OCI-LY1 (cell line): ENCODE measurements around the gene MEIOSIN.

Experiments
- H2AFZ ChIP-seq: fragments of 200-600 bp; sonication (generic), shearing (Covaris generic); 2 replicates; pipeline ENCODE4 v1.6.0; 2014; ENCODE audit warnings: antibody characterized with exemption, mild to moderate bottlenecking, low read length
- H3F3A ChIP-seq: fragments of 200-600 bp; sonication (generic), shearing (Covaris generic); 2 replicates; pipeline ENCODE4 v1.6.0; 2014; ENCODE audit warnings: mild to moderate bottlenecking, antibody characterized with exemption, low read length, moderate library complexity; ENCODE audit not compliant: insufficient read depth
- H3K27ac ChIP-seq: fragments of 200-600 bp; sonication (generic); 2 replicates; pipeline ENCODE4 v1.5.1; 2014; ENCODE audit warnings: low read length, mixed run types, mild to moderate bottlenecking, low read depth; ENCODE audit not compliant: poor library complexity, severe bottlenecking
- H3K27me3 ChIP-seq: fragments of 200-600 bp; sonication (generic); 2 replicates; pipeline ENCODE4 v1.6.0; 2014; ENCODE audit warnings: antibody characterized with exemption, mild to moderate bottlenecking, low read length, moderate library complexity; ENCODE audit not compliant: insufficient read depth
- H3K36me3 ChIP-seq: fragments of 200-600 bp; sonication (generic); 2 replicates; pipeline ENCODE4 v1.6.1; 2014; ENCODE audit warnings: mild to moderate bottlenecking, antibody characterized with exemption, low read length, moderate library complexity, mixed read lengths; ENCODE audit not compliant: insufficient read depth
- H3K4me1 ChIP-seq: fragments of 200-600 bp; sonication (generic); 2 replicates; pipeline ENCODE4 v1.5.1; 2014; ENCODE audit warnings: mild to moderate bottlenecking, low read length, moderate library complexity; ENCODE audit not compliant: insufficient read depth, severe bottlenecking
- H3K4me2 ChIP-seq: fragments of 200-600 bp; sonication (generic), shearing (Covaris generic); 2 replicates; pipeline ENCODE4 v1.6.1; 2014; ENCODE audit warnings: low read length
- H3K4me3 ChIP-seq: fragments of 200-600 bp; sonication (generic); 2 replicates; pipeline ENCODE4 v1.5.1; 2014; ENCODE audit warnings: low read length, low read depth, mild to moderate bottlenecking, mixed read lengths; ENCODE audit not compliant: poor library complexity, severe bottlenecking
- H3K79me2 ChIP-seq: fragments of 200-600 bp; shearing (Covaris generic); 2 replicates; pipeline ENCODE4 v1.6.1; 2016; ENCODE audit warnings: mixed run types, low read length, mixed read lengths; ENCODE audit not compliant: insufficient read depth
- H3K9ac ChIP-seq: fragments of 200-600 bp; sonication (generic), shearing (Covaris generic); 2 replicates; pipeline ENCODE4 v1.6.1; 2014; ENCODE audit warnings: mild to moderate bottlenecking, low read length, mixed read lengths
- H3K9me2 ChIP-seq: fragments of 200-600 bp; sonication (generic), shearing (Covaris generic); 2 replicates; pipeline ENCODE4 v1.6.1; 2014; ENCODE audit warnings: low read depth, mild to moderate bottlenecking, low read length, mixed read lengths
- H3K9me3 ChIP-seq: fragments of 200-600 bp; shearing (Covaris generic); 2 replicates; pipeline ENCODE4 v1.6.1; 2014; ENCODE audit warnings: low read length, mixed read lengths
- H4K20me1 ChIP-seq: fragments of 200-600 bp; sonication (generic), shearing (Covaris generic); 2 replicates; pipeline ENCODE4 v1.6.0; 2016; ENCODE audit warnings: mild to moderate bottlenecking, low read length; ENCODE audit not compliant: insufficient read depth
- EZH2 ChIP-seq: fragments of 200-600 bp; sonication (generic), shearing (Covaris generic); IDR thresholded peaks from 2 replicates; pipeline ENCODE4 v1.8.0; 2017; ENCODE audit warnings: borderline replicate concordance, mixed run types, mild to moderate bottlenecking, antibody characterized with exemption, low read length, moderate library complexity, mixed read lengths
- TF ChIP-seq, protein P1 (sequence below): fragments of 200-600 bp; sonication (generic), shearing (Covaris generic); IDR thresholded peaks from 2 replicates; pipeline ENCODE4 v1.5.1; 2017; ENCODE audit warnings: mild to moderate bottlenecking, antibody characterized with exemption, low read length, moderate library complexity, mixed read lengths

MEIOSIN gene

DNA sequence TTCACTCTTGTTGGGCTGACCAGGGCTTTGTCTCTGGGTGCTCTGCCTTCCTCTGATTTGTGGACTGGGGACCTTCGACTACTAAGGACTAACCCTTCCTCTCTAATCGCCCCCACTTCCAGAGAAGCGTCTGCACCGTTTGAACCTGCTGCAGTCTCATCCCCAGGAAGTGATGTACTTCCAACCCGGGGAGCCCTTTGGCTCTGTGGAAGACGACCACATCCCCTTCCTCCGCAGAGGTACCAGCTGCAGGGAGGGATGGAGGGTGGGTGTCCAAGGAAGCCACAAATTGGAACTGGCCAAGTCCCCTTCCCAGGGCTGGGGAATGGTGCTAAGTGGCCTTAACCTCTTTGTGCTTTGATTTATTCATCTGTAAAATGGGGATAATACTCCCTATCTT, 31.6 kb upstream of the MEIOSIN start:
- no peak overlapping the region for H3K4me2 ChIP-seq
- no peaks in the 10 kb centered on the region for H3K9me3 ChIP-seq
- H3K4me3 ChIP-seq, result no peak overlapping the region
- H4K20me1 ChIP-seq, result no peaks in the 10 kb centered on the region
- H3K36me3 ChIP-seq, result peaks cover 38% of the 10 kb centered on the region
- no peak overlapping the region for H3K27ac ChIP-seq
- H2AFZ ChIP-seq, result no peak overlapping the region
- H3F3A ChIP-seq, result peaks cover 2% of the 10 kb centered on the region; the same call in 1 of the 2 replicates
- peaks cover 10% of the 10 kb centered on the region for H3K4me1 ChIP-seq
- H3K9me2 ChIP-seq, result no peaks in the 10 kb centered on the region
- H3K9ac ChIP-seq, result no peak overlapping the region
- TF ChIP-seq, protein P1, sequence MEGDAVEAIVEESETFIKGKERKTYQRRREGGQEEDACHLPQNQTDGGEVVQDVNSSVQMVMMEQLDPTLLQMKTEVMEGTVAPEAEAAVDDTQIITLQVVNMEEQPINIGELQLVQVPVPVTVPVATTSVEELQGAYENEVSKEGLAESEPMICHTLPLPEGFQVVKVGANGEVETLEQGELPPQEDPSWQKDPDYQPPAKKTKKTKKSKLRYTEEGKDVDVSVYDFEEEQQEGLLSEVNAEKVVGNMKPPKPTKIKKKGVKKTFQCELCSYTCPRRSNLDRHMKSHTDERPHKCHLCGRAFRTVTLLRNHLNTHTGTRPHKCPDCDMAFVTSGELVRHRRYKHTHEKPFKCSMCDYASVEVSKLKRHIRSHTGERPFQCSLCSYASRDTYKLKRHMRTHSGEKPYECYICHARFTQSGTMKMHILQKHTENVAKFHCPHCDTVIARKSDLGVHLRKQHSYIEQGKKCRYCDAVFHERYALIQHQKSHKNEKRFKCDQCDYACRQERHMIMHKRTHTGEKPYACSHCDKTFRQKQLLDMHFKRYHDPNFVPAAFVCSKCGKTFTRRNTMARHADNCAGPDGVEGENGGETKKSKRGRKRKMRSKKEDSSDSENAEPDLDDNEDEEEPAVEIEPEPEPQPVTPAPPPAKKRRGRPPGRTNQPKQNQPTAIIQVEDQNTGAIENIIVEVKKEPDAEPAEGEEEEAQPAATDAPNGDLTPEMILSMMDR, result no peak
- TF ChIP-seq EZH2, result no peak
- no peaks in the 10 kb centered on the region for H3K27me3 ChIP-seq
- H3K79me2 ChIP-seq, result no peaks in the 10 kb centered on the region

DNA sequence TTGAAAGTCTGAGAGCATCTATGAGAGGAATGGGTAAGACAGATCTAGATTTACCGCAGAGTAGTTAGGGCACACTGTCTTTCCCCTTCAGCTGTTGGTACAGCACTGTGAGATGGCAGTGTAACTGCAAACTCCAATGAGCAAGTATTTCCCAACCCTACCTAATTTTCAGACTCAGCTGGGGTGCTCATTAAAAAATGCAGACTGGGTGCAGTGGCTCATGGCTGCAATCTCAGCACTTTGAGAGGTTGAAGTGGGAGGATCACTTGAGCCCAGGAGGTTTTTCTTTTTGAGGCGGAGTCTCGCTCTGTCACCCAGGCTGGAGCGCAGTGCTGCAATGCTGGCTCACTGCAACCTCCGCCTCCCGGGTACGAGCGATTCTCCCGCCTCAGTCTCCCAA, 28.1 kb upstream of the MEIOSIN start:
- H3K9ac ChIP-seq, result no peak overlapping the region
- H3K4me3 ChIP-seq, result no peak overlapping the region
- no peaks in the 10 kb centered on the region for H3K9me2 ChIP-seq
- TF ChIP-seq, protein P1, result no peak
- no peak for TF ChIP-seq EZH2
- H3K27me3 ChIP-seq, result no peaks in the 10 kb centered on the region
- H4K20me1 ChIP-seq, result no peaks in the 10 kb centered on the region
- peaks cover 30% of the 10 kb centered on the region for H3K36me3 ChIP-seq
- H3K4me1 ChIP-seq, result peaks cover 19% of the 10 kb centered on the region
- H3K79me2 ChIP-seq, result no peaks in the 10 kb centered on the region
- H2AFZ ChIP-seq, result no peak overlapping the region
- H3K27ac ChIP-seq, result no peak overlapping the region
- H3F3A ChIP-seq, result peaks cover 16% of the 10 kb centered on the region; the same call in 1 of the 2 replicates
- no peak overlapping the region for H3K4me2 ChIP-seq
- H3K9me3 ChIP-seq, result no peaks in the 10 kb centered on the region

DNA sequence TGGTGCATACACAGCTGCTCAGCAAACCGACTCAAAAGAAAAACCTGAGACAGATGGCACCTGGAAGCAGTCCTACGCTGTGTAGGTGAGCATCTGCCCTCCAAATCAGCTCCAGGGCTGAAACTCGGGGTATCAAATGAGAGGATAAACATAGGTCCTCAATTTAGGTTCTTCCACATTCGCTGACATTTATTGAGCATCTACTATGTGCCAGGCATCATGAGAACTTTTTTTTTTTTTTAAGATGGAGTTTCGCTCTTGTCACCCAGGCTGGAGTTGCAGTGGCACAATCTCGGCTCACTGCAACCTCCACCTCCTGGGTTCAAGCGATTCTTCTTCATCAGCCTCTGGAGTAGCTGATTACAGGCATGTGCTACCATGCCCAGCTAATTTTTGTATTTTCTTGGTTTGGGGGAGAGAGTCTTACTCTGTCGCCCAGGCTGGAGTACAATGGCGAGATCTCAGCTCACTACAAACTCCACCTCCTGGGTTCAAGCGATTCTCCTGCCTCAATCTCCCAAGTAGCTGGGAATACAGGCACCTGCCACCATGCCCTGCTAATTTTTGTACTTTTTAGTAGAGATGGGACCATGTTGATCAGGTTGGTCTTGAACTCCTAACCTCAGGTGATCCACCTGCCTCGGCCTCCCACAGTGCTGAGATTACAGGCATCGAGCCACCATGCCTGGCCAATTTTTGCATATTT, 27.4 kb upstream of the MEIOSIN start:
- Histone ChIP-seq H2AFZ (no peak overlapping the region), H3K4me1 (peaks cover 24% of the 10 kb centered on the region), H3K36me3 (peaks cover 31% of the 10 kb centered on the region), H3K9ac (no peak overlapping the region), H3K9me3 (no peaks in the 10 kb centered on the region), H3K27ac (peak overlapping the region; percentile 92), H3F3A (peaks cover 16% of the 10 kb centered on the region; the same call in 1 of the 2 replicates), H3K79me2 (no peaks in the 10 kb centered on the region), H3K9me2 (no peaks in the 10 kb centered on the region), H3K4me3 (no peak overlapping the region), H3K27me3 (no peaks in the 10 kb centered on the region), H3K4me2 (no peak overlapping the region), H4K20me1 (no peaks in the 10 kb centered on the region)
- TF ChIP-seq, protein P1, result no peak
- no peak for TF ChIP-seq EZH2
